Keratinocyte (primary cell): ENCODE data around the gene CAST. TPM values are rescaled to one million over a fixed set of nuclear protein-coding genes. Genes with fewer than 3 reads are reported as not detected.
"Not testable (repeated sequence)": the region's sequence is repeated elsewhere in the genome, so short reads cannot be mapped to it uniquely, and the experiment has no call there.

Experiments used
- DNase-seq: peaks from one replicate; pipeline ENCODE4 v3.0.0-alpha.2; 2011; ENCODE audit warnings: low read depth, missing footprints, low spot score
- FAIRE-seq: peaks from 2 replicates; lab custom pipeline; 2011; peaks lifted over from hg19 to GRCh38; lab: Jason Lieb, UNC
- H2AFZ ChIP-seq: 2 replicates; pipeline ENCODE4 v1.6.0; 2012; ENCODE audit warnings: low read length, control low read depth, inconsistent platforms; ENCODE audit not compliant: control insufficient read depth
- H3K27ac ChIP-seq: 2 replicates; pipeline ENCODE4 v1.5.1; 2011; ENCODE audit warnings: low read length; ENCODE audit not compliant: control insufficient read depth, insufficient read depth
- H3K27me3 ChIP-seq: 3 replicates; pipeline ENCODE4 v1.6.0; 2011; ENCODE audit warnings: low read length; ENCODE audit not compliant: control insufficient read depth, insufficient read depth; ENCODE audit errors: extremely low read depth
- H3K36me3 ChIP-seq, 2 experiments: 2 replicates in 1 of 2; 3 replicates in 1 of 2; pipeline ENCODE4 v1.5.1; 2011; ENCODE audit warnings: low read length in 2 of 2, mild to moderate bottlenecking in 1 of 2; ENCODE audit not compliant: control insufficient read depth in 2 of 2, insufficient read depth in 2 of 2; ENCODE audit errors: extremely low read depth in 1 of 2
- H3K4me1 ChIP-seq: 3 replicates; pipeline ENCODE4 v1.5.1; 2011; ENCODE audit warnings: low read length; ENCODE audit not compliant: control insufficient read depth, insufficient read depth; ENCODE audit errors: extremely low read depth
- H3K4me2 ChIP-seq: 3 replicates; pipeline ENCODE4 v1.6.0; 2011; ENCODE audit warnings: low read depth, low read length; ENCODE audit not compliant: control insufficient read depth, insufficient read depth; ENCODE audit errors: extremely low read depth
- H3K4me3 ChIP-seq, 3 experiments: fragments of 200-600 bp in 1 of 3; sonication (generic) in 1 of 3; 2 replicates in 2 of 3; 3 replicates in 1 of 3; pipeline ENCODE4 v1.5.1; 2011 to 2016; ENCODE audit warnings: low read length in 3 of 3, mild to moderate bottlenecking in 3 of 3, control low read depth in 2 of 3, inconsistent platforms in 1 of 3, low read depth in 1 of 3, mixed read lengths in 1 of 3, mixed run types in 1 of 3, moderate library complexity in 1 of 3; ENCODE audit not compliant: control insufficient read depth in 2 of 3, insufficient read depth in 2 of 3; ENCODE audit errors: extremely low read depth in 1 of 3
- H3K79me2 ChIP-seq: 2 replicates; pipeline ENCODE4 v1.6.0; 2012; ENCODE audit warnings: low read length; ENCODE audit not compliant: control insufficient read depth, insufficient read depth
- H3K9ac ChIP-seq: 3 replicates; pipeline ENCODE4 v1.6.0; 2011; ENCODE audit warnings: low read length; ENCODE audit not compliant: control insufficient read depth, insufficient read depth; ENCODE audit errors: extremely low read depth
- H3K9me1 ChIP-seq: 3 replicates; pipeline ENCODE4 v1.6.0; 2011; ENCODE audit warnings: low read length; ENCODE audit not compliant: control insufficient read depth, insufficient read depth; ENCODE audit errors: extremely low read depth
- H3K9me3 ChIP-seq: 2 replicates; pipeline ENCODE4 v1.5.1; 2012; ENCODE audit warnings: low read depth, low read length; ENCODE audit not compliant: control insufficient read depth
- H4K20me1 ChIP-seq: 3 replicates; pipeline ENCODE4 v1.6.0; 2011; ENCODE audit warnings: low read length; ENCODE audit not compliant: control insufficient read depth, insufficient read depth; ENCODE audit errors: extremely low read depth
- EZH2 ChIP-seq: IDR thresholded peaks from one replicate; pipeline ENCODE4 v1.6.1; 2012; ENCODE audit warnings: inconsistent platforms, mild to moderate bottlenecking, low read length, moderate library complexity
- dilution Hi-C: fragments of 300-500 bp; cut with MboI; formaldehyde crosslinking; loops from one replicate; pipeline ENCODE4 v1.7.0; 2020; ENCODE audit warnings: low sequenced_read_pairs; ENCODE audit not compliant: extremely low pct_ligation_motif_present
- polyA plus RNA-seq, 5 experiments: library from polyadenylated mRNA; depleted of rRNA in 3 of 5; stranded (reverse) in 3 of 5; stranded (forward) in 1 of 5; unstranded in 1 of 5; fragments of >200 nt; gene quantifications; 1 replicate in 1 of 5; 2 replicates in 3 of 5; 3 replicates in 1 of 5; pipeline versions ENCODE4 v1.2.1 to v1.2.3, GENCODE V29; 2011 to 2012; ENCODE audit warnings: missing spikeins in 2 of 5, low read depth in 1 of 5, low replicate concordance in 1 of 5
- TF ChIP-seq, protein P1 (sequence below), 3 experiments: IDR thresholded peaks in 1 of 3; conservative IDR thresholded peaks in 1 of 3; optimal IDR thresholded peaks in 1 of 3; 2 replicates in 2 of 3; 3 replicates in 1 of 3; pipeline versions ENCODE3 to v1.5.1; 2011; ENCODE audit warnings: low read length in 3 of 3, mild to moderate bottlenecking in 3 of 3, moderate library complexity in 2 of 3, control low read depth in 1 of 3, inconsistent platforms in 1 of 3; ENCODE audit not compliant: insufficient read depth in 2 of 3; ENCODE audit errors: extremely low read depth in 1 of 3

Gene CAST
- polyA plus RNA-seq, 1 donor (not counting 4 experiments of a cell fraction or from before 2014, with no cell fraction given): 238 TPM

DNA sequence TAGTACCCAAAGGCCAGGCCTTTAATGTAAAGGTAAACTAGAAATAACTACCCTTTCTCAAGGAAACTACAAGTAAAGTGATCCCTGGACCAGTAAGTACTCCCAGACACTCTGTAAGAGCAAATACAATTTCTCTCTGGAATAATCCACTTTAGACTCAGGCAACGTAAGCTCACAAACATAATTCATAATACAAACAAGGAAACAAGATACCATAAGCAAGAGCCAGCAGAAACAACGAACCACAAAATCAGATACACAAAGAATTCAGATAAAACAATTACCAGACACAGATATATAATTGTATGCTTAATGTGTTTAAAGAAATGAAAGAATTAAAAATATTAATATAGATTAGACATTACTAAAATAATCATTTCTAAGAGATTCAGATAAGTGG is 133.4 kb downstream of the CAST start:
- no peak overlapping the region for H3K9ac ChIP-seq
- dilution Hi-C loops: no loop called here
- no peaks in the 10 kb centered on the region for H3K9me3 ChIP-seq
- no peak overlapping the region for H2AFZ ChIP-seq
- H3K27me3 ChIP-seq: no peaks in the 10 kb centered on the region
- no peak overlapping the region for H3K4me3 ChIP-seq
- TF ChIP-seq, protein P1, sequence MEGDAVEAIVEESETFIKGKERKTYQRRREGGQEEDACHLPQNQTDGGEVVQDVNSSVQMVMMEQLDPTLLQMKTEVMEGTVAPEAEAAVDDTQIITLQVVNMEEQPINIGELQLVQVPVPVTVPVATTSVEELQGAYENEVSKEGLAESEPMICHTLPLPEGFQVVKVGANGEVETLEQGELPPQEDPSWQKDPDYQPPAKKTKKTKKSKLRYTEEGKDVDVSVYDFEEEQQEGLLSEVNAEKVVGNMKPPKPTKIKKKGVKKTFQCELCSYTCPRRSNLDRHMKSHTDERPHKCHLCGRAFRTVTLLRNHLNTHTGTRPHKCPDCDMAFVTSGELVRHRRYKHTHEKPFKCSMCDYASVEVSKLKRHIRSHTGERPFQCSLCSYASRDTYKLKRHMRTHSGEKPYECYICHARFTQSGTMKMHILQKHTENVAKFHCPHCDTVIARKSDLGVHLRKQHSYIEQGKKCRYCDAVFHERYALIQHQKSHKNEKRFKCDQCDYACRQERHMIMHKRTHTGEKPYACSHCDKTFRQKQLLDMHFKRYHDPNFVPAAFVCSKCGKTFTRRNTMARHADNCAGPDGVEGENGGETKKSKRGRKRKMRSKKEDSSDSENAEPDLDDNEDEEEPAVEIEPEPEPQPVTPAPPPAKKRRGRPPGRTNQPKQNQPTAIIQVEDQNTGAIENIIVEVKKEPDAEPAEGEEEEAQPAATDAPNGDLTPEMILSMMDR (optimal IDR thresholded peaks at IDR 0.05 in 1 of 3, IDR thresholded peaks at IDR 0.05 in 1 of 3, conservative IDR thresholded peaks at IDR 0.05 in 1 of 3; ENCODE audit: extremely low read depth in 1 of 3, insufficient read depth in 2 of 3, low read length in 3 of 3): no peak
- no peak for TF ChIP-seq EZH2
- peaks cover 10 to 19% of the 10 kb centered on the region in 2 experiments for H3K36me3 ChIP-seq
- no peak overlapping the region for H3K27ac ChIP-seq
- FAIRE-seq: no peak
- no peaks in the 10 kb centered on the region for H4K20me1 ChIP-seq
- DNase-seq: no peak
- H3K9me1 ChIP-seq: no peaks in the 10 kb centered on the region
- H3K79me2 ChIP-seq: no peaks in the 10 kb centered on the region
- peaks cover 6% of the 10 kb centered on the region for H3K4me1 ChIP-seq
- no peak overlapping the region for H3K4me2 ChIP-seq

DNA sequence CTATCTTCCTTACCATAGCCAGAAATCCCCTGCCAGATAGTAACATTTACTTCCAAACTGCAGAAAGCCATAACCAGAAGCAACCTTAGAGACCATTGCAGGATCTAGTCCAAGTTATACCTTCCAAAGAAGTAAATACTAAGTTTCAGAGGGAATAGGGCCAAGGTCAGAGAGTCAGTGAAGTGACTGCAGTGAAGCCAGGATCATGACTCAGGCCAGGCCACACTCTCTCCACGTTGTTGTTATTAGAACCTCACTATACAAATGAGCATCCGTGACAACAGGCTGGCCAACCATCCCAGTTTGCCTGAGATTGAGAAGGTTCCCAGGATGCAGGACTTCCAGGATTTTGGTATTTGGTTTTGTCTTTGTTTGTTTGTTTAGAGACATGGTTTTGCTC is 134.3 kb downstream of the CAST start:
- no peak for DNase-seq
- Histone ChIP-seq H3K4me3 (no peak overlapping the region), H3K4me1 (peaks cover 2% of the 10 kb centered on the region), H4K20me1 (no peaks in the 10 kb centered on the region), H2AFZ (no peak overlapping the region), H3K9me1 (no peaks in the 10 kb centered on the region), H3K4me2 (no peak overlapping the region), H3K36me3 (peaks cover 10 to 13% of the 10 kb centered on the region in 2 experiments), H3K9me3 (no peaks in the 10 kb centered on the region), H3K9ac (no peak overlapping the region), H3K79me2 (no peaks in the 10 kb centered on the region), H3K27ac (no peak overlapping the region), H3K27me3 (no peaks in the 10 kb centered on the region)
- dilution Hi-C loops: no loop called here
- no peak for FAIRE-seq
- no peak for TF ChIP-seq EZH2
- TF ChIP-seq, protein P1 (optimal IDR thresholded peaks at IDR 0.05 in 1 of 3, IDR thresholded peaks at IDR 0.05 in 1 of 3, conservative IDR thresholded peaks at IDR 0.05 in 1 of 3; ENCODE audit: extremely low read depth in 1 of 3, insufficient read depth in 2 of 3, low read length in 3 of 3): no peak

DNA sequence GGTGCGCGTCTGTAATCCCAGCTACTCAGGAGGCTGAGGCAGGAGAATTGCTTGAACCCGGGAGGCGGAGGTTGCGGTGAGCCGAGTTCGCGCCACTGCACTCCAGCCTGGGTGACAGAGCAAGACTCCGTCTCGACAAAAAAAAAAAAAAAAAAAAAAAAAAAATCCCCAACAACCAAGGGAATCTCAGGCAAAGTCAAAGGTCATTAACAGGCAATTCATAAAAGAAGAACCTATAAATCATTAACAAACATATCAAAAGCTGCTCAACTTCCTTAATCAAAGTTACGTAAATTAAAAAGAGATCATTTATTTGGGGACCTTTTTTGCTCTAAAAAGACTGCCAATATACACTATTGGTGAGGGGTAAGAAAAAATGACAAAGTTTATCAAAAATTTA is 139.5 kb downstream of the CAST start:
- H3K36me3 ChIP-seq, H3K27ac ChIP-seq, dilution Hi-C loops, FAIRE-seq, H2AFZ ChIP-seq, H3K27me3 ChIP-seq, H4K20me1 ChIP-seq, H3K4me2 ChIP-seq, H3K9me1 ChIP-seq, H3K4me3 ChIP-seq, H3K9me3 ChIP-seq, H3K9ac ChIP-seq, DNase-seq: not testable (repeated sequence)
- Histone ChIP-seq H3K4me1 (peaks cover 14% of the 10 kb centered on the region), H3K79me2 (peaks cover 12% of the 10 kb centered on the region)
